ENCODE data around the gene SEMA4C. TPM values are rescaled to one million over a fixed set of nuclear protein-coding genes. Genes with fewer than 3 reads are reported as not detected.
A peak's percentile ranks its signal among the peaks of the same experiment; 100 is the strongest.

SEMA4C gene
- total RNA-seq, 1 donor from 2014 or later: 62.4 TPM

GRCh38 chr2:96873651-96874096 lies 3.8 kb upstream of the SEMA4C start:
- Histone ChIP-seq H3K36me3 (ENCODE audit: control insufficient read depth, insufficient read depth, low read length) (no peaks in the 10 kb centered on the region), H3K4me3 (ENCODE audit: low read depth, low read length) (no peak overlapping the region), H3K27me3 (ENCODE audit: control insufficient read depth, insufficient read depth, low read length) (no peaks in the 10 kb centered on the region)
- DNase-seq (ENCODE audit: low read depth): no peak
- TF ChIP-seq CTCF (IDR thresholded peaks at IDR 0.05; ENCODE audit: insufficient read depth, low read length, poor library complexity, severe bottlenecking): no peak

- no peak for DNase-seq (ENCODE audit: low read depth)
Observed at GRCh38 chr2:96872591-96873349, 2.9 kb upstream of the SEMA4C start.

GRCh38 chr2:96870626-96871255 lies 861 bp upstream of the SEMA4C start:
- DNase-seq (ENCODE audit: low read depth): no peak
- no peaks in the 10 kb centered on the region for H3K36me3 ChIP-seq (ENCODE audit: control insufficient read depth, insufficient read depth, low read length)
- TF ChIP-seq CTCF (IDR thresholded peaks at IDR 0.05; ENCODE audit: insufficient read depth, low read length, poor library complexity, severe bottlenecking): no peak

More at GRCh38 chr2:96872591-96873349, 2.9 kb upstream of the SEMA4C start:
- no peak for TF ChIP-seq CTCF (IDR thresholded peaks at IDR 0.05; ENCODE audit: insufficient read depth, low read length, poor library complexity, severe bottlenecking)
- H3K4me3 ChIP-seq (ENCODE audit: low read depth, low read length): no peak overlapping the region
- H3K36me3 ChIP-seq (ENCODE audit: control insufficient read depth, insufficient read depth, low read length): no peaks in the 10 kb centered on the region
- H3K27me3 ChIP-seq (ENCODE audit: control insufficient read depth, insufficient read depth, low read length): no peaks in the 10 kb centered on the region

GRCh38 chr2:96869281-96869821 lies 529 bp downstream of the SEMA4C start:
- Histone ChIP-seq H3K27me3 (ENCODE audit: control insufficient read depth, insufficient read depth, low read length) (no peaks in the 10 kb centered on the region), H3K4me3 (ENCODE audit: low read depth, low read length) (peak overlapping the region; percentile 94), H3K36me3 (ENCODE audit: control insufficient read depth, insufficient read depth, low read length) (peaks cover under 1% of the 10 kb centered on the region)
- DNase-seq (ENCODE audit: low read depth): no peak
- no peak for TF ChIP-seq CTCF (IDR thresholded peaks at IDR 0.05; ENCODE audit: insufficient read depth, low read length, poor library complexity, severe bottlenecking)

More at GRCh38 chr2:96870626-96871255, 861 bp upstream of the SEMA4C start:
- no peaks in the 10 kb centered on the region for H3K27me3 ChIP-seq (ENCODE audit: control insufficient read depth, insufficient read depth, low read length)
- peak overlapping the region; percentile 94 for H3K4me3 ChIP-seq (ENCODE audit: low read depth, low read length)

GRCh38 chr2:96868555-96869280 lies 1.2 kb downstream of the SEMA4C start:
- no peaks in the 10 kb centered on the region for H3K27me3 ChIP-seq (ENCODE audit: control insufficient read depth, insufficient read depth, low read length)
- peaks cover 4% of the 10 kb centered on the region for H3K36me3 ChIP-seq (ENCODE audit: control insufficient read depth, insufficient read depth, low read length)
- DNase-seq (ENCODE audit: low read depth): peak; percentile 52
- peak overlapping the region; percentile 94 for H3K4me3 ChIP-seq (ENCODE audit: low read depth, low read length)
- TF ChIP-seq CTCF (IDR thresholded peaks at IDR 0.05; ENCODE audit: insufficient read depth, low read length, poor library complexity, severe bottlenecking): peak; percentile 36

Measured in kidney epithelial cell (primary cell).